ENCODE data around the gene CYP19A1. TPM values are rescaled to one million over a fixed set of nuclear protein-coding genes. Genes with fewer than 3 reads are reported as not detected.

CYP19A1 gene
- total RNA-seq, 1 experiment from 2014 or later = 0.48 TPM

GRCh38 chr15:51298620-51299019, 39.8 kb downstream of the CYP19A1 start:
- DNase-seq (ENCODE audit: low read depth) = no peak

- no peak for DNase-seq (ENCODE audit: low read depth)
Observed at GRCh38 chr15:51290720-51291119, 47.7 kb downstream of the CYP19A1 start.

GRCh38 chr15:51289290-51289689, 49.1 kb downstream of the CYP19A1 start:
- no peak for DNase-seq (ENCODE audit: low read depth)

GRCh38 chr15:51288143-51289065, 50.0 kb downstream of the CYP19A1 start:
- DNase-seq (ENCODE audit: low read depth) = no peak

- DNase-seq (ENCODE audit: low read depth) = no peak
Observed at GRCh38 chr15:51286816-51287215, 51.6 kb downstream of the CYP19A1 start.

- no peak for DNase-seq (ENCODE audit: low read depth)
Observed at GRCh38 chr15:51285399-51285798, 53.0 kb downstream of the CYP19A1 start.

- no peak for DNase-seq (ENCODE audit: low read depth)
Observed at GRCh38 chr15:51284871-51285270, 53.5 kb downstream of the CYP19A1 start.

GRCh38 chr15:51283026-51283425, 55.4 kb downstream of the CYP19A1 start:
- peak; percentile 35 for DNase-seq (ENCODE audit: low read depth)

GRCh38 chr15:51282241-51282640, 56.2 kb downstream of the CYP19A1 start:
- DNase-seq (ENCODE audit: low read depth) = peak; percentile 48

- DNase-seq (ENCODE audit: low read depth) = peak; percentile 55
Observed at GRCh38 chr15:51281368-51281967, 56.9 kb downstream of the CYP19A1 start.

- DNase-seq (ENCODE audit: low read depth) = no peak
Observed at GRCh38 chr15:51280838-51281237, 57.6 kb downstream of the CYP19A1 start.

GRCh38 chr15:51279391-51279790, 59.0 kb downstream of the CYP19A1 start:
- no peak for DNase-seq (ENCODE audit: low read depth)

- no peak for DNase-seq (ENCODE audit: low read depth)
Observed at GRCh38 chr15:51277101-51277500, 61.3 kb downstream of the CYP19A1 start.

- no peak for DNase-seq (ENCODE audit: low read depth)
Observed at GRCh38 chr15:51274956-51275355, 63.4 kb downstream of the CYP19A1 start.

- DNase-seq (ENCODE audit: low read depth) = no peak
Observed at GRCh38 chr15:51270706-51271105, 67.7 kb downstream of the CYP19A1 start.

- no peak for DNase-seq (ENCODE audit: low read depth)
Observed at GRCh38 chr15:51269496-51269895, 68.9 kb downstream of the CYP19A1 start.

GRCh38 chr15:51267703-51268083, 70.7 kb downstream of the CYP19A1 start:
- no peak for DNase-seq (ENCODE audit: low read depth)

GRCh38 chr15:51267051-51267702, 71.2 kb downstream of the CYP19A1 start:
- peak; percentile 48 for DNase-seq (ENCODE audit: low read depth)

- peak; percentile 49 for DNase-seq (ENCODE audit: low read depth)
Observed at GRCh38 chr15:51266656-51267050, 71.7 kb downstream of the CYP19A1 start.

GRCh38 chr15:51265037-51265555, 73.3 kb downstream of the CYP19A1 start:
- DNase-seq (ENCODE audit: low read depth) = no peak

GRCh38 chr15:51263726-51264125, 74.7 kb downstream of the CYP19A1 start:
- DNase-seq (ENCODE audit: low read depth) = no peak

- DNase-seq (ENCODE audit: low read depth) = no peak
Observed at GRCh38 chr15:51263116-51263515, 75.3 kb downstream of the CYP19A1 start.
